H1 (cell line): ENCODE results near the gene TMEM38A. TPM values are rescaled to one million over a fixed set of nuclear protein-coding genes. Genes with fewer than 3 reads are reported as not detected.

Experiments
- GABPA ChIP-seq: IDR thresholded peaks from 2 replicates; pipeline ENCODE4 v1.6.1; 2011; ENCODE audit warnings: mild to moderate bottlenecking, low read length, moderate library complexity, borderline replicate concordance; ENCODE audit not compliant: insufficient read depth
- NANOG ChIP-seq: IDR thresholded peaks from 2 replicates; pipeline ENCODE4 v1.6.1; 2011; ENCODE audit warnings: low read length, low read depth, mild to moderate bottlenecking, inconsistent platforms; ENCODE audit not compliant: insufficient read depth, poor library complexity, severe bottlenecking
- polyA plus RNA-seq, 7 experiments: library from polyadenylated mRNA; depleted of rRNA in 3 of 7; stranded (reverse) in 5 of 7; unstranded in 2 of 7; fragments of >200 nt in 5 of 7; fragments of 200-250 nt in 2 of 7; gene quantifications; 1 replicate in 5 of 7; 2 replicates in 1 of 7; 4 replicates in 1 of 7; pipeline versions ENCODE4 v1.2.1 to v1.2.3, GENCODE V29; 2011 to 2013; ENCODE audit warnings: missing spikeins in 2 of 7, mixed read lengths in 2 of 7
- total RNA-seq: library from RNA; stranded (reverse); fragmentation: NEBNext Ultra II Directional; extraction: Animal tissue kit (Norgen Biotek cat#: 25700); gene quantifications from 2 replicates; pipeline ENCODE4 v1.2.1, GENCODE V29; 2021
- TF ChIP-seq, protein P1 (sequence below): fragments of 300-600 bp; sonication (generic); IDR thresholded peaks from 2 replicates; pipeline ENCODE4 v1.7.1; 2012; ENCODE audit warnings: low read length, moderate library complexity, mild to moderate bottlenecking, inconsistent platforms; ENCODE audit not compliant: insufficient replicate concordance

The TMEM38A gene
- total and polyA plus RNA-seq, 2 of the 8 experiments (the other 6 are each of a cell fraction or from before 2014, with no cell fraction given): 8.9 to 9.2 TPM

DNA sequence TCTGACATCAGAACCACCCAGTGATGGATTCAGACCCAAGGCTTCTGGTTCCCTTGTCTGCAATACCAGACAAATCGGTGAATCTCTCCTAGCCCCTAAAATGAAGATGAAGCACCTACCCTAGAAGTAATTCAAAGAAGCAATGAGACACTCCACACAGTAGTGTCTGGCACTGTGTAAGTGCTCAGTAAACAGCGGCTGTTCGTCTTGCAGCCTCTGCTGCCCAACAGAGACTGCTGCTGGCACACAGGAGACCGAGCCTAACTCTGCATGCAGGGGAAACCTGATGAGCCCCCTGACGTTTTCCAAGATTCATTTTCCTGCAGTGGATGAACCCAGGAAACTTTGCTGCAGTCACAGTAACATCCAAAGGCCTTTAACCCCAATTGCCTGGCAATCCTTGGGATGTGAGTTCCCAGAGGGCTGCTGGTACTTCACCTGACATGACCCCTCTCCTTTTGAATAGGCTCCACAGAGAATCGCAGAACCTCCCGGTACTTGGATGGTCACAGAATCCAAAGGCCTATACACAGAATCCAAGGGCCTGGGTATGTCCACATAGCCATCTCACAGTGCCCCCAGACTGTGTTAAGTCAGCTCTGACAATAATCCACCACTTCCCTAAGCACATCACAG, 39.7 kb upstream of the TMEM38A start (continued):
- TF ChIP-seq, protein P1, sequence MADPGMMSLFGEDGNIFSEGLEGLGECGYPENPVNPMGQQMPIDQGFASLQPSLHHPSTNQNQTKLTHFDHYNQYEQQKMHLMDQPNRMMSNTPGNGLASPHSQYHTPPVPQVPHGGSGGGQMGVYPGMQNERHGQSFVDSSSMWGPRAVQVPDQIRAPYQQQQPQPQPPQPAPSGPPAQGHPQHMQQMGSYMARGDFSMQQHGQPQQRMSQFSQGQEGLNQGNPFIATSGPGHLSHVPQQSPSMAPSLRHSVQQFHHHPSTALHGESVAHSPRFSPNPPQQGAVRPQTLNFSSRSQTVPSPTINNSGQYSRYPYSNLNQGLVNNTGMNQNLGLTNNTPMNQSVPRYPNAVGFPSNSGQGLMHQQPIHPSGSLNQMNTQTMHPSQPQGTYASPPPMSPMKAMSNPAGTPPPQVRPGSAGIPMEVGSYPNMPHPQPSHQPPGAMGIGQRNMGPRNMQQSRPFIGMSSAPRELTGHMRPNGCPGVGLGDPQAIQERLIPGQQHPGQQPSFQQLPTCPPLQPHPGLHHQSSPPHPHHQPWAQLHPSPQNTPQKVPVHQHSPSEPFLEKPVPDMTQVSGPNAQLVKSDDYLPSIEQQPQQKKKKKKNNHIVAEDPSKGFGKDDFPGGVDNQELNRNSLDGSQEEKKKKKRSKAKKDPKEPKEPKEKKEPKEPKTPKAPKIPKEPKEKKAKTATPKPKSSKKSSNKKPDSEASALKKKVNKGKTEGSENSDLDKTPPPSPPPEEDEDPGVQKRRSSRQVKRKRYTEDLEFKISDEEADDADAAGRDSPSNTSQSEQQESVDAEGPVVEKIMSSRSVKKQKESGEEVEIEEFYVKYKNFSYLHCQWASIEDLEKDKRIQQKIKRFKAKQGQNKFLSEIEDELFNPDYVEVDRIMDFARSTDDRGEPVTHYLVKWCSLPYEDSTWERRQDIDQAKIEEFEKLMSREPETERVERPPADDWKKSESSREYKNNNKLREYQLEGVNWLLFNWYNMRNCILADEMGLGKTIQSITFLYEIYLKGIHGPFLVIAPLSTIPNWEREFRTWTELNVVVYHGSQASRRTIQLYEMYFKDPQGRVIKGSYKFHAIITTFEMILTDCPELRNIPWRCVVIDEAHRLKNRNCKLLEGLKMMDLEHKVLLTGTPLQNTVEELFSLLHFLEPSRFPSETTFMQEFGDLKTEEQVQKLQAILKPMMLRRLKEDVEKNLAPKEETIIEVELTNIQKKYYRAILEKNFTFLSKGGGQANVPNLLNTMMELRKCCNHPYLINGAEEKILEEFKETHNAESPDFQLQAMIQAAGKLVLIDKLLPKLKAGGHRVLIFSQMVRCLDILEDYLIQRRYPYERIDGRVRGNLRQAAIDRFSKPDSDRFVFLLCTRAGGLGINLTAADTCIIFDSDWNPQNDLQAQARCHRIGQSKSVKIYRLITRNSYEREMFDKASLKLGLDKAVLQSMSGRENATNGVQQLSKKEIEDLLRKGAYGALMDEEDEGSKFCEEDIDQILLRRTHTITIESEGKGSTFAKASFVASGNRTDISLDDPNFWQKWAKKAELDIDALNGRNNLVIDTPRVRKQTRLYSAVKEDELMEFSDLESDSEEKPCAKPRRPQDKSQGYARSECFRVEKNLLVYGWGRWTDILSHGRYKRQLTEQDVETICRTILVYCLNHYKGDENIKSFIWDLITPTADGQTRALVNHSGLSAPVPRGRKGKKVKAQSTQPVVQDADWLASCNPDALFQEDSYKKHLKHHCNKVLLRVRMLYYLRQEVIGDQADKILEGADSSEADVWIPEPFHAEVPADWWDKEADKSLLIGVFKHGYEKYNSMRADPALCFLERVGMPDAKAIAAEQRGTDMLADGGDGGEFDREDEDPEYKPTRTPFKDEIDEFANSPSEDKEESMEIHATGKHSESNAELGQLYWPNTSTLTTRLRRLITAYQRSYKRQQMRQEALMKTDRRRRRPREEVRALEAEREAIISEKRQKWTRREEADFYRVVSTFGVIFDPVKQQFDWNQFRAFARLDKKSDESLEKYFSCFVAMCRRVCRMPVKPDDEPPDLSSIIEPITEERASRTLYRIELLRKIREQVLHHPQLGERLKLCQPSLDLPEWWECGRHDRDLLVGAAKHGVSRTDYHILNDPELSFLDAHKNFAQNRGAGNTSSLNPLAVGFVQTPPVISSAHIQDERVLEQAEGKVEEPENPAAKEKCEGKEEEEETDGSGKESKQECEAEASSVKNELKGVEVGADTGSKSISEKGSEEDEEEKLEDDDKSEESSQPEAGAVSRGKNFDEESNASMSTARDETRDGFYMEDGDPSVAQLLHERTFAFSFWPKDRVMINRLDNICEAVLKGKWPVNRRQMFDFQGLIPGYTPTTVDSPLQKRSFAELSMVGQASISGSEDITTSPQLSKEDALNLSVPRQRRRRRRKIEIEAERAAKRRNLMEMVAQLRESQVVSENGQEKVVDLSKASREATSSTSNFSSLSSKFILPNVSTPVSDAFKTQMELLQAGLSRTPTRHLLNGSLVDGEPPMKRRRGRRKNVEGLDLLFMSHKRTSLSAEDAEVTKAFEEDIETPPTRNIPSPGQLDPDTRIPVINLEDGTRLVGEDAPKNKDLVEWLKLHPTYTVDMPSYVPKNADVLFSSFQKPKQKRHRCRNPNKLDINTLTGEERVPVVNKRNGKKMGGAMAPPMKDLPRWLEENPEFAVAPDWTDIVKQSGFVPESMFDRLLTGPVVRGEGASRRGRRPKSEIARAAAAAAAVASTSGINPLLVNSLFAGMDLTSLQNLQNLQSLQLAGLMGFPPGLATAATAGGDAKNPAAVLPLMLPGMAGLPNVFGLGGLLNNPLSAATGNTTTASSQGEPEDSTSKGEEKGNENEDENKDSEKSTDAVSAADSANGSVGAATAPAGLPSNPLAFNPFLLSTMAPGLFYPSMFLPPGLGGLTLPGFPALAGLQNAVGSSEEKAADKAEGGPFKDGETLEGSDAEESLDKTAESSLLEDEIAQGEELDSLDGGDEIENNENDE: no peak
- TF ChIP-seq GABPA (no peak), NANOG (no peak)
- TF ChIP-seq, all 59 proteins: peak for 0
